Ascending aorta (tissue), 2 donors: ENCODE data around the gene TMED8. TPM values are rescaled to one million over a fixed set of nuclear protein-coding genes. Genes with fewer than 3 reads are reported as not detected.
"Not testable (repeated sequence)": the region's sequence is repeated elsewhere in the genome, so short reads cannot be mapped to it uniquely, and the experiment has no call there.

ENCODE experiments used
- DNase-seq, 2 donors: peaks; one replicate each; pipeline ENCODE4 v3.0.0-alpha.2; 2019; ENCODE audit warnings: low spot score in 2 of 2
- H3K27ac ChIP-seq, 2 donors: fragments of 200-600 bp; sonication (generic); one replicate each; pipeline ENCODE4 v1.5.1; 2016 to 2017; ENCODE audit warnings: mild to moderate bottlenecking in 1 of 2
- H3K27me3 ChIP-seq: fragments of 200-600 bp; sonication (generic); one replicate; pipeline ENCODE4 v1.5.1; 2017
- H3K36me3 ChIP-seq, 2 donors: fragments of 200-600 bp; sonication (generic); one replicate each; pipeline ENCODE4 v1.5.1; 2016
- H3K4me1 ChIP-seq, 2 donors: fragments of 200-600 bp; sonication (generic); one replicate each; pipeline ENCODE4 v1.5.1; 2016 to 2017; ENCODE audit warnings: mild to moderate bottlenecking in 1 of 2
- H3K4me3 ChIP-seq, 2 donors: fragments of 200-600 bp; sonication (generic); one replicate each; pipeline ENCODE4 v1.5.1; 2016 to 2017; ENCODE audit warnings: mild to moderate bottlenecking in 1 of 2
- H3K9me3 ChIP-seq, 2 donors: fragments of 200-600 bp; sonication (generic); one replicate each; pipeline ENCODE4 v1.5.1; 2016
- CTCF ChIP-seq, 3 experiments: fragments of 200-600 bp in 2 of 3; fragments of 450-650 bp in 1 of 3; sonication (generic) in 2 of 3; IDR thresholded peaks; one replicate each; pipeline ENCODE4 v1.5.1; 2016 to 2019; ENCODE audit warnings: antibody characterized with exemption in 3 of 3, mild to moderate bottlenecking in 1 of 3, moderate library complexity in 1 of 3
- intact Hi-C: fragments of 100-400 bp; cut with DNase I; formaldehyde crosslinking; loops from one replicate; pipeline ENCODE4 v1.15.1; 2023
- total RNA-seq: library from RNA; depleted of rRNA; stranded (reverse); fragments of >200 nt; gene quantifications from one replicate; pipeline ENCODE4 v1.1.0, GENCODE V29; 2016

TMED8 gene
- total RNA-seq, 1 donor from 2014 or later = 3.7 TPM

- Histone ChIP-seq H3K4me1 (no peaks in the 10 kb centered on the region), H3K36me3 (peaks cover 21 to 26% of the 10 kb centered on the region in 2 donors), H3K27ac (no peak overlapping the region), H3K9me3 (no peaks in the 10 kb centered on the region), H3K27me3 (no peaks in the 10 kb centered on the region), H3K4me3 (no peak overlapping the region)
- intact Hi-C loops = no loop called here
- no peak for DNase-seq
- no peak for TF ChIP-seq CTCF (IDR thresholded peaks at IDR 0.05)
Observed at GRCh38 chr14:77338302-77338701, 38.6 kb downstream of the TMED8 start.

GRCh38 chr14:77337880-77338279 is 39.0 kb downstream of the TMED8 start:
- Histone ChIP-seq H3K4me1 (no peaks in the 10 kb centered on the region), H3K4me3 (no peak overlapping the region), H3K9me3 (no peaks in the 10 kb centered on the region), H3K27ac (no peak overlapping the region), H3K27me3 (no peaks in the 10 kb centered on the region), H3K36me3 (peaks cover 17 to 26% of the 10 kb centered on the region in 2 donors)
- no peak for TF ChIP-seq CTCF (IDR thresholded peaks at IDR 0.05)
- intact Hi-C loops = no loop called here
- DNase-seq = no peak

- H3K27me3 ChIP-seq, DNase-seq, H3K4me3 ChIP-seq, H3K4me1 ChIP-seq, intact Hi-C loops, H3K27ac ChIP-seq, H3K9me3 ChIP-seq: not testable (repeated sequence)
- peaks cover 11 to 25% of the 10 kb centered on the region in 2 donors for H3K36me3 ChIP-seq
Observed at GRCh38 chr14:77337255-77337654, 39.6 kb downstream of the TMED8 start.

GRCh38 chr14:77335576-77335975 is 41.3 kb downstream of the TMED8 start:
- H3K27me3 ChIP-seq = no peaks in the 10 kb centered on the region
- peaks cover 0 to 8% of the 10 kb centered on the region in 2 donors for H3K36me3 ChIP-seq
- H3K9me3 ChIP-seq = no peaks in the 10 kb centered on the region
- intact Hi-C loops = no loop called here
- no peaks in the 10 kb centered on the region for H3K4me1 ChIP-seq
- no peak for TF ChIP-seq CTCF (IDR thresholded peaks at IDR 0.05)
- H3K27ac ChIP-seq = no peak overlapping the region
- H3K4me3 ChIP-seq = no peak overlapping the region
- DNase-seq = no peak

- Histone ChIP-seq H3K27me3 (no peaks in the 10 kb centered on the region), H3K9me3 (no peaks in the 10 kb centered on the region), H3K4me1 (no peaks in the 10 kb centered on the region), H3K36me3 (no peaks in the 10 kb centered on the region), H3K4me3 (no peak overlapping the region), H3K27ac (no peak overlapping the region)
- DNase-seq = no peak
- TF ChIP-seq CTCF (IDR thresholded peaks at IDR 0.05) = no peak
- intact Hi-C loops = no loop called here
Observed at GRCh38 chr14:77329872-77330271, 47.0 kb downstream of the TMED8 start.

- no peak for DNase-seq
- Histone ChIP-seq H3K36me3 (no peaks in the 10 kb centered on the region), H3K4me3 (no peak overlapping the region), H3K27ac (no peak overlapping the region), H3K4me1 (no peaks in the 10 kb centered on the region), H3K9me3 (no peaks in the 10 kb centered on the region), H3K27me3 (no peaks in the 10 kb centered on the region)
- intact Hi-C loops = no loop called here
- no peak for TF ChIP-seq CTCF (IDR thresholded peaks at IDR 0.05)
Observed at GRCh38 chr14:77327111-77327510, 49.8 kb downstream of the TMED8 start.
